Stimulated activated CD4-positive, alpha-beta T cell treated with anti-CD3 and anti-CD28 coated beads, Interleukin-1b, Interleukin-23, amount 100 ng/mL, for 48 hours (primary cell): ENCODE results near the gene PRKCA.
"Not testable (repeated sequence)": the region's sequence is repeated elsewhere in the genome, so short reads cannot be mapped to it uniquely, and the experiment has no call there.

Source experiments
- DNase-seq: peaks from one replicate; pipeline ENCODE4 v3.0.0-alpha.2; 2020

Gene PRKCA

DNA sequence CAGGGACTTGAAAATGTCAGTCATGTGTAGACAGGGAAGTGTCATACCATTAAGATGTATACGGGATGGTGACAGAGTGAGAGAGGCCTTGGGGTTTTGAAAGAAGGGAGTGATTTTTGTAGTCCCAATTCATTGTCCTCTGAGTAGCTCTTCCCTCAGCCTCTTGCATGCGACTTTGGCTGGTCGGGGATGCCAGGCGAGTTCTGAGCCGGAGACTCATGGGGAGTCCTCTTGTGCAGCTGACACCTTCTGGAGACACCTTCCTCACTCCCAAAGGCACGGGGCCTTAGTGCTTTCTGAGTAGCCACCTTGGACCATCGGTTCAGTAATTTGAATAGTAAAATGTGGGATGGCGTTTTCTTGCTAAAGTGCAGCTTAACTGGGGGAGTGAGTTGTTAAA, 144.7 kb downstream of the PRKCA start:
- DNase-seq, result no peak

- DNase-seq, result no peak
Measured at GRCh38 chr17:66448026-66448639, 145.7 kb downstream of the PRKCA start.

DNA sequence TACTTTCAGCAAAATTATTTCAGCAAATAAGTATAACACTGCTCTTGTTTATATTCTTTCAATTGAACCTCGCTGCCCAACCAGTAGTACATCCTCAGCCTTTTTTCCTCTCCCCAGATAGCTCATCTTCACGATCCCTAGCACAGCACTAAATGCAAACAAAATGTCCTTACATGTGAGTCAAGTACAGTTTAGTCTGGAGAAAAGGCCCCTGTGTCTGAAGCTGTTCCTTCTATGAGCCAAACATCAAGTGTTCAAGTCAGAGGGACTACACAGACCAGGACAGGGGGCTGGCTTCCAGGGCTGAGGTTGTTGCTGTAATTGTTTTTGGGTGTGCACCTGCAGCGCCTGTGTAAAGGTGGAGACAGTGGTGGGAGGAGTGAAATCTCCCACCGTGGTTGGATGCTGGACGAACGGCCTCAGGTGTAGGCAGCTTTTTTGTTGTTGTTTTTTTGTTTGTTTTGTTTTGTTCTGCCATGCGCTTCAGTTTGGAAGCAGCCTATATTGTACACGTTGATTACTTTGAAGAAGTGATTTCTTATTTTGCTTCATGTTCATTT, 147.1 kb downstream of the PRKCA start:
- DNase-seq, result no peak

DNA sequence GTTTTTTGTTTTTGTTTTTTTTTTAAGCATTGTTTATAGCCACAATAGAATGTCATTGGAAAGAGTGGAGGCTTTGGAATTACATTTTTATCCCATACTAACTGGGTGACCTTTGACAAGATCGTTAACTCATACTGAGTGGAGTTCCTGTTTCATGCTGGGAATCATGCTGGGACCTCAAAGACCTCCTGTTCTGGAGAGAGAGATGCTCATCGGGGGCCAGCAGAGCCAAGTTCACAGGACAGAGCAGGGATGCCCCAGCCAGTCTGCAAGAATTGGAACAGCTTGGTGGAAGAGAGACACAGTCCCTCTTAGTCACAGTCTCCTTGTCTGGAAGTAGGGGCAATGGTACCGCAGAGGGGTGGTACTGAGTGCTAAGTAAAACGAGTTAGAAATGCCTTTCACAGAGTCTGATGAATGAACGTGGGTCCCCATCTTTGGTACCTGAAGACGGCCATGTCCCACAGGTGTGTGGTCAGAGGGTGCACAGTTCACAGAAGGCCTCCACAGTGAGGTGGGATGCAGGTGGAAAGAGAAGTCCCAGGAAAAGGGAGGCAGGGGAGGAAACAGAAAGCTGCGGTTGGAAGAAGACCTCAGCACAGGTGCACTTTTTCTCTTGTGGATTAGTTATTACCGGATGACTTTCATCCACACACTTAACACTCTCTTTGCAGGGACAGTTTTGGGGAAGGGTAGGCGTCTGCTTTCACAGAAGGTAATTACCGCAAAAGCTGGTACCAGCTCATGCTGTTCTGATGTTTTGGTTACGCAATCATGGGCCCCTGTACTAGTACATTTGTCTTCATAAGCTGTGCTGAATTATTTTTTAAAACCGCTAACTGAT, 147.8 kb downstream of the PRKCA start:
- no peak for DNase-seq

DNA sequence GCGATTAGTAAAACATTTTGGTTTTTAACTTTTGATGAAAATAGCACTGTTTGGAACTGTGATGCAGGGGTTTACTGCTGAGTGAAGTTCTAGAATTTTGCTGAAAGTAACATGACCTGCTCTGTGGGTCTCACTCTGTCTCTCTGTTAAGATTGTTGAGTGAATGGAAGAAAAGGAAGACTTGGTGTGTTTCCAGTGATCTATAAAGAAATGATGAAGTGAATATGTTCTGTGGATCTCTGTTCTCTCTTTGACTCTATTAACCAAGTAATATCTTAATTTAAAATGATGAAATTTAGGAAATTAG, 148.4 kb downstream of the PRKCA start:
- DNase-seq, result no peak

GRCh38 chr17:66451188-66452149, 149.1 kb downstream of the PRKCA start:
- DNase-seq, result no peak

DNA sequence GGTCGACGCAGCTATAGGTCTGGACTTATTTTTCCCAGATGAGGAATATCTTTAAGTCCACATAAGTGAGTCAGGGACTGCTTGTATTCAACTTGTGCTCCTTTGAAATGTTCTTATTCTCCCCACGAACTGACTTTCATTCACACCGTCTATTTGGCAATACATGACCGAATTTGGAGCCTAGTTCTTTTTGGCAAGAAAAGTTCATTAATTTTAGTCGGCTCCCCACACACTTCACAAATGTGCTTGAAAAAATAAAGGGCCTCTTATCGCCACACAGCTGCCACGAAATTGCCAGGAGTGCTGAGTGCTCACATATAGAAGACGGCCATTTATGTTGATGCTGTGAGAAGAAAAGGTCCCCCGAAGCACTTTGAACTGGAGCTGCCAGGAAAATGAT, 152.6 kb downstream of the PRKCA start:
- no peak for DNase-seq

GRCh38 chr17:66457499-66457898, 155.1 kb downstream of the PRKCA start:
- not testable (repeated sequence) for DNase-seq

DNA sequence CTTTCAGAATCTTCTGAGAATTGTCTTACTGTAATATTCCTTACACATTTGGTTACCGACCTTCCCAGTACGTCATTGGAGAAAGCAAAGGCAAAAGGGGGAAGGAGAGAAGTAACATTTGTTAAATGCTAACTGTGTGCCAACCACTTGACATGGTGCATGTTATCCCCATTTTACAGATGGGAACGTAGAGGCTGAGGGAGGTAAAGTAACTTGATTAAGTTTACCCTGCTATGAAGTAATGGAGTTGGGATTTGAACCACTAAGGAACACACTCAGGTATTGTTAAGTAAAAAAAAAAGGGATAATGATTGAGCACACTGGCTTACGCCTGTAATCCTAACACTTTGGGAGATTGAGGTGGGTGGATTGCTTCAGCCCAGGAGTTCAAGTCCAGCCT, 156.4 kb downstream of the PRKCA start:
- no peak for DNase-seq

DNA sequence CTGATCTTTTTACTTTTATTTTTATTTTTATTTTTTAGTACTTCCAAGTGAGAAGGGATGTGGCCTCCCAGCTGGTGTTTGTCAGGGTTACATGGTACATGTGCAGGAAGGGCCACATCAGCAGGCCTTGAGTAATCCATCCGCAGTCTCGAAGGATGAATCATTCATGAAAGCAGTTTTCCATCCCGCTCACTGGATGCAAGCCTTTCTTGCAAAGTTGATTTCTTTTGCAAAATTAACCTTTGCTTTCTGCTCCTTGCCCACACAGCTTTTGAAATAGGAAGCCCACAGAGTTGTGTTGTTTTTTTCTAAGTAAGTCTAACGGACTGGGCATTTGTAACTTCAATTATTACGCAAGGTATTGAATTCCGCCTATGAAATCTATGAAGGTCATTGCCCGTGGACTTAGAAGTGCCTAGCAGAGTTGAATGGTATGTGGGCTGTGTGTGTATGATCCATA, 157.4 kb downstream of the PRKCA start:
- DNase-seq, result peak; percentile 51

DNA sequence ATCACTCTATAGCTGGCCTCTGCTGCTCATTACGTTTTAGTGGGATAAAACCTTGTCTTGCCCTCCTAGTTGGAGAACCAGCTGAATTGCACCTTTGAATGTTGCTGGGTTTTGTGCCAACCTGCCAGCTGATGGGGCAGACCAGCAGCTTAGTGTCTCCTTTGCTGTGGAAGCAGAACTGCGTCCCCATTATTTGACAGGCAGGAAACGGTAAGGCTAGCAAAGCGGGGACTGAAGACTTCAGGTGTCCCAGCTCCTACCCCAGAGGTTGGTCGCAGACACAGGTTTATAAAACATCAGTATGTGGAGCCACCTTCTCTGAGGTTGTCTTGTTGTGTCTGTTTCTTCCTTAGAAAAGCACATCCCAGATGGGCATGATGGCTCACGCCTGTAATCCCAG, 158.1 kb downstream of the PRKCA start:
- no peak for DNase-seq

DNA sequence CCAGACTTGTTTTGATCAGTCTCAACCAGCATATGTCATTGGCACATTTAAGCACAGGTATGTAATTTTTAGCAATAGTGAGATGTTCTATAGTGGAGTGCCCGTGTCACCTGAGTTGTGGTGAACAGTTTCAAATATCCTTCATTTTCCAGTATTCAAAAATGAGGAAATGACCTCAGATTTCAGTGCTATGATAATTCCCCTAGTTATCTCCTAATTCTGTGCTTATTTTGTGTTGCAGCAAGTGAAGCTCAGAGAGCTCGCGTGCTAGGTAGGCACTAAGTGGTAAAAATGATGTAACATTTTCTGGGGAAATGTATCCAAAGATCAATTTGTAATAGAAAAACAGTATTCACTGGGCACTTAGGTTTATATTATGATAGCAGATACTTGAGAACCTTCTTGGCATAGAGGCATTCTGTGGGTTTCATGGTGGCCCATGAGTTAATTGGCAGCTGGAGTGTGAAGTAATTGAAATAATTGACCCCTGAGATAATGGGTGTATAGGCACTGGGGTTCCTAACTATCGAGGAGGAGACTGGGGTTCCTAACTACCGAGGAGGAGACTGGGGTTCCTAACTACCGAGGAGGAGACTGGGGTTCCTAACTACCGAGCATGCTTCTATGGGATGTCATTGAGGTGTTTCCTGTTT, 159.1 kb downstream of the PRKCA start:
- DNase-seq, result no peak

DNA sequence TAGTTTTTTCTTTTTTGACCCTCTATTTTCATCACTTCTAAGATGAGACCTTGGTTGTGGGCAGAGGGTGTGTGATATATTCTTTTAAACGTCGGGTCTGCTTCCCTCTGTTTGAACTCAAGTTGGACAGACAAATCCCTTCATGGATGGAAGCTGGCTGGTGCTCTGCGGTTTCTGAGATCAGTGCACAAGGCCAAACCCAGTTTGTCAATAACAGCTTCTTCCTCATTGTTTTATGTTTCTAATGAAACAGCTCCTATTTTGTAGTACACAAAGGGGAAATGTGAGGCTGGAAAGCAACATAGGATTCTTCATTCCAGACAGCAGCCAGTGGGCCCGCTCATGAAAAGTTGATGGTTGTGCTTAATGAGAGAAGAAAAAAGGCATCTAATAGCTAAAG, 159.6 kb downstream of the PRKCA start:
- DNase-seq, result no peak

- no peak for DNase-seq
Measured at GRCh38 chr17:66464921-66465320, 162.5 kb downstream of the PRKCA start.

GRCh38 chr17:66465701-66466100, 163.3 kb downstream of the PRKCA start:
- no peak for DNase-seq

DNA sequence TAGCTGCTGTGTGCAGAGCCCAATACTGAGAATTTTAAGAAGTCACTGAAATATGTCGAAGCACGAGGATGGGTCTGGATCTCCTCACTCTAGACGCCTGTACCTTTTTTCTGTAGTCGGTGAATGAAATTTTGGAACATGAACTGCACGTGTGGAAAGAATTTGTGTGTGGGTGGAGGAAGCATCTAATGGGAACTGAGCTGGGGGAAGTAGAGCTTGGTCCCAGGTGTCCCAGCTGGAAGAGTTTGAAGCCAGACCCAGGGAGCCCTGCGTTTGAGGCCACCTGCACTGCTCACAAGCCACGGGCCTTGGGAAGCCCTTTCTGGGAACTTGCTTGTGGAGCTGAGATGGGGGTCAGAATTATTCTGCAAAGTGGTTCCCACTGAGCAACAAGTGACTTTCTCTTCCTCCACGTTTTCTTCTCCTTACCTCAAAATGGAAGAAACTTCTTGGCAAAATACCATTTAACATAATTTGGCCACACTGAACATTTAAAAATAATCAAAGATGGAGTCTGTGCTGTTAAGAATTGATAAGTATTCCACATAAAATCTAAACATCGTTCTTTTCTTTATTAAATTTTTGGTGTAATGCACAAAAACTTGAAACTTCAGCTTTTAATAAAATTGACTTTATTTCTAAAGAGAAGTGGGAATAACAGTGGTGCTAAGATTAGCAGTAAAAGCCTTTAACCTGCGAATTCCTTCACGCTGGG, 163.8 kb downstream of the PRKCA start:
- DNase-seq, result no peak

GRCh38 chr17:66466840-66467367, 164.5 kb downstream of the PRKCA start:
- DNase-seq, result peak; percentile 82

DNA sequence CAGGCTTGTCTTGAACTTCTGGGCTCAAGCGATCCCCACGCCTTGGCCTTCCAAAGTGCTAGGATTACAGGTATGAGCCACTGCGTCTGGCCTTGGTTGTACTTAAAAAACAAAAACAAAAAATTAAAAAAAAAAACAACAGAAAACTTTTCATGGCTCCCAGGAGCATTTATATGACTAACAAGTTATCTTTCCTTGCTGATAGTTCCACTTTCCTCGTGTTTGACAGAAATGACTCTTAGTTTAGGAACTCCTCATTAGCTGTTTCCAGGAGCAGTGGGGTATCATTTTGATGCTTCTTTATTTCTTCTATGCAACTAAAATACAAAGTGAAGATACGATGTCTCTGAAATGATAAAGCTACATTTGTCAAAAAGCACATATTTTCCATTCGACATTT, 165.4 kb downstream of the PRKCA start:
- no peak for DNase-seq

- DNase-seq, result no peak
Measured at GRCh38 chr17:66468241-66469087, 166.1 kb downstream of the PRKCA start.

DNA sequence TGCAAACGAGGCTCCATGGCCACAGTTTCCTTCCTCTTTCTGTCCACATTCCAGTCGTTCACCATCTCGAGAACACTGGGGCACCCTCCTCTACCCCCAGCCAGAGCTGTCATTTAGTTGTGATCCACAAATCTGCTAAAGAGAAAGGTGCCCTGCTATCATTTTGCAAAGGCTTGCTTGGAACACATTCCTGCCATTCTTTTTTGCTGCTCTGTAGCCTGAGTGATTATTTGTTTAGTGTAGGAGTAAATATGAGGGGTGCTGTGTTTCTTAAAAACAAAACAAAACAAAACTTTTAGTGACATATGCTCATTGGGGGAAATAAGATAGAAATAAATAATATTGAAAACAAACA, 166.7 kb downstream of the PRKCA start:
- no peak for DNase-seq

GRCh38 chr17:66469461-66469860, 167.0 kb downstream of the PRKCA start:
- no peak for DNase-seq
